IMR-90 (cell line): Measurements from ENCODE around the gene ULBP2. TPM values are rescaled to one million over a fixed set of nuclear protein-coding genes. Genes with fewer than 3 reads are reported as not detected.
"Not testable (repeated sequence)": the region's sequence is repeated elsewhere in the genome, so short reads cannot be mapped to it uniquely, and the experiment has no call there.

Experiments used
- ATAC-seq: fragments of 200-7000 bp; cut with Tn5 transposase; 2 replicates; pipeline ENCODE4 v1.9.1; 2020; ENCODE audit warnings: low read depth, mild to moderate bottlenecking, moderate library complexity
- BruUV-seq: library from RNA; stranded (reverse); fragments of 400-500 nt; replicated peaks from 2 replicates; lab custom pipeline; 2021; lab: Mats Ljungman, UMichigan
- CTCF ChIA-PET: fragments of 300-600 bp; formaldehyde crosslinking; extraction: SDS; loops from one replicate; lab custom pipeline; 2021; ENCODE audit warnings: antibody characterized with exemption; lab: Yijun Ruan, JAX
- POLR2A ChIA-PET: fragments of 300-600 bp; sonication (Branson Sonifier 250); formaldehyde crosslinking; loops from one replicate; lab custom pipeline; 2022; ENCODE audit warnings: antibody characterized with exemption; ENCODE audit not compliant: unreplicated experiment; lab: Charles Lee
- DNase-seq: peaks from one replicate; pipeline ENCODE4 v3.0.0; 2013
- H2AFZ ChIP-seq: replicated peaks from 2 replicates; pipeline ENCODE3; 2013; ENCODE audit warnings: low read length, mild to moderate bottlenecking; ENCODE audit not compliant: poor library complexity
- H2AK5ac ChIP-seq: 2 replicates; pipeline ENCODE4 v1.6.1; 2013; ENCODE audit warnings: low read depth, low read length, inconsistent platforms
- H2AK9ac ChIP-seq: replicated peaks from 2 replicates; pipeline ENCODE3; 2013; ENCODE audit warnings: mild to moderate bottlenecking, low read depth, low read length, moderate library complexity; ENCODE audit not compliant: poor library complexity
- H2BK120ac ChIP-seq: 2 replicates; pipeline ENCODE4 v1.6.1; 2013; ENCODE audit warnings: low read depth, low read length, inconsistent platforms
- H2BK15ac ChIP-seq: 3 replicates; pipeline ENCODE4 v1.6.1; 2013; ENCODE audit warnings: low read depth, low read length, inconsistent platforms
- H2BK20ac ChIP-seq: 2 replicates; pipeline ENCODE4 v1.6.1; 2013; ENCODE audit warnings: low read depth, mild to moderate bottlenecking, inconsistent platforms, low read length, moderate library complexity
- H2BK5ac ChIP-seq: 2 replicates; pipeline ENCODE4 v1.6.1; 2013; ENCODE audit warnings: mild to moderate bottlenecking, low read depth, low read length, inconsistent platforms; ENCODE audit not compliant: poor library complexity, severe bottlenecking
- H3K14ac ChIP-seq: replicated peaks from 2 replicates; pipeline ENCODE4 v1.6.1; 2013; ENCODE audit warnings: low read depth, low read length, inconsistent platforms
- H3K18ac ChIP-seq: 2 replicates; pipeline ENCODE4 v1.6.1; 2013; ENCODE audit warnings: low read depth, low read length, control low read depth
- H3K23ac ChIP-seq: 2 replicates; pipeline ENCODE4 v1.6.1; 2013; ENCODE audit warnings: low read depth, low read length, inconsistent platforms
- H3K27ac ChIP-seq: 2 replicates; pipeline ENCODE4 v1.5.1; 2013; ENCODE audit warnings: mild to moderate bottlenecking, control low read depth, low read length; ENCODE audit not compliant: insufficient read depth
- H3K27me3 ChIP-seq: 2 replicates; pipeline ENCODE4 v1.6.1; 2013; ENCODE audit warnings: low read length; ENCODE audit not compliant: control insufficient read depth, insufficient read depth
- H3K36me3 ChIP-seq: 2 replicates; pipeline ENCODE4 v1.6.1; 2013; ENCODE audit warnings: low read length, mixed read lengths; ENCODE audit not compliant: control insufficient read depth, insufficient read depth
- H3K4ac ChIP-seq: 2 replicates; pipeline ENCODE4 v1.6.1; 2013; ENCODE audit warnings: low read depth, low read length, inconsistent platforms
- H3K4me1 ChIP-seq: 2 replicates; pipeline ENCODE4 v1.6.1; 2013; ENCODE audit warnings: low read length, mixed read lengths; ENCODE audit not compliant: control insufficient read depth, insufficient read depth
- H3K4me2 ChIP-seq: 2 replicates; pipeline ENCODE4 v1.6.1; 2013; ENCODE audit warnings: low read depth, mild to moderate bottlenecking, control low read depth, low read length, moderate library complexity
- H3K4me3 ChIP-seq: 2 replicates; pipeline ENCODE4 v1.5.1; 2013; ENCODE audit warnings: low read depth, mild to moderate bottlenecking, control low read depth, low read length, moderate library complexity; ENCODE audit not compliant: insufficient read depth
- H3K56ac ChIP-seq: 2 replicates; pipeline ENCODE4 v1.6.1; 2013; ENCODE audit warnings: low read length, inconsistent platforms; ENCODE audit not compliant: insufficient read depth; ENCODE audit errors: extremely low read depth
- H3K79me1 ChIP-seq, 2 experiments: 2 replicates each; pipeline ENCODE4 v1.6.1; 2013; ENCODE audit warnings: low read length in 2 of 2, inconsistent platforms in 1 of 2, low read depth in 1 of 2
- H3K9ac ChIP-seq: 2 replicates; pipeline ENCODE4 v1.6.1; 2013; ENCODE audit warnings: low read depth, low read length, control low read depth
- H3K9me1 ChIP-seq: 2 replicates; pipeline ENCODE4 v1.6.1; 2013; ENCODE audit warnings: low read length, inconsistent platforms; ENCODE audit not compliant: insufficient read depth
- H3K9me3 ChIP-seq: 2 replicates; pipeline ENCODE4 v1.6.1; 2013; ENCODE audit warnings: low read length; ENCODE audit not compliant: control insufficient read depth, insufficient read depth
- H4K20me1 ChIP-seq: 2 replicates; pipeline ENCODE4 v1.6.1; 2013; ENCODE audit warnings: low read length, inconsistent platforms; ENCODE audit not compliant: insufficient read depth
- H4K5ac ChIP-seq: 2 replicates; pipeline ENCODE4 v1.6.1; 2013; ENCODE audit warnings: mild to moderate bottlenecking, low read depth, low read length, control low read depth
- H4K8ac ChIP-seq, 2 experiments: 2 replicates each; pipeline ENCODE4 v1.6.1; 2013; ENCODE audit warnings: low read depth in 2 of 2, low read length in 2 of 2, control low read depth in 1 of 2, inconsistent platforms in 1 of 2
- H4K91ac ChIP-seq: 2 replicates; pipeline ENCODE4 v1.6.1; 2013; ENCODE audit warnings: low read depth, low read length, inconsistent platforms; ENCODE audit not compliant: insufficient read depth
- WGBS, 2 experiments: methylation state at CpG; one replicate each; pipeline versions ENCODE4 v1.1.5 to v1.1.7; 2013; ENCODE audit warnings: missing lambda C conversion rate in 2 of 2; ENCODE audit not compliant: insufficient read length in 1 of 2; ENCODE audit errors: extremely low coverage in 2 of 2; 5-methylcytosine and 5-hydroxymethylcytosine counted together
- dilution Hi-C: fragments of 300-500 bp; cut with HindIII; formaldehyde crosslinking; loops from one replicate; pipeline ENCODE4 v1.14.3; 2018; ENCODE audit warnings: low sequenced_read_pairs; ENCODE audit not compliant: unreplicated experiment
- in situ Hi-C: fragments of 300-500 bp; cut with MboI; formaldehyde crosslinking; loops from 3 replicates; pipeline ENCODE4 v1.14.3; 2019; ENCODE audit warnings: low sequenced_read_pairs, inconsistent platforms, mixed read lengths
- intact Hi-C: fragments of 100-400 bp; cut with micrococcal nuclease; formaldehyde crosslinking; loops from 2 replicates; pipeline ENCODE4 v1.10.0; 2022
- polyA plus RNA-seq, 3 experiments: library from polyadenylated mRNA; depleted of rRNA; stranded (reverse); fragments of >200 nt; gene quantifications; 2 replicates each; pipeline ENCODE4 v1.2.3, GENCODE V29; 2012; ENCODE audit warnings: low replicate concordance in 1 of 3
- total RNA-seq: library from RNA; depleted of rRNA; stranded (reverse); fragments of >200 nt; gene quantifications from 2 replicates; pipeline ENCODE4 v1.2.3, GENCODE V29; 2012

The ULBP2 gene
- total and polyA plus RNA-seq, 2 of the 4 experiments (the other 2 are of a cell fraction) = 7.9 to 16.2 TPM

GRCh38 chr6:149954328-149954983 is 12.6 kb downstream of the ULBP2 start:
- H2BK120ac ChIP-seq, H2AK5ac ChIP-seq, H3K4me1 ChIP-seq, dilution Hi-C loops, DNase-seq, H2BK20ac ChIP-seq, in situ Hi-C loops, H3K23ac ChIP-seq, H2AFZ ChIP-seq, POLR2A ChIA-PET, H3K18ac ChIP-seq, H4K5ac ChIP-seq, H3K4ac ChIP-seq, H4K8ac ChIP-seq, H3K79me1 ChIP-seq, H2AK9ac ChIP-seq, H3K9me3 ChIP-seq, H2BK5ac ChIP-seq, H3K56ac ChIP-seq, H3K9me1 ChIP-seq, H3K4me3 ChIP-seq, BruUV-seq, H4K91ac ChIP-seq, H3K4me2 ChIP-seq, intact Hi-C loops, H3K14ac ChIP-seq, H3K36me3 ChIP-seq, H3K27ac ChIP-seq, CTCF ChIA-PET, H4K20me1 ChIP-seq, H3K9ac ChIP-seq, H2BK15ac ChIP-seq: not testable (repeated sequence)
- peaks cover 60% of the 10 kb centered on the region for H3K27me3 ChIP-seq
- WGBS, 2 experiments = 2% methylated on average over 11 of the region's 53 CpGs; no CpG with 5 or more reads in 1 of the 2 experiments
- ATAC-seq = peak; percentile 30

GRCh38 chr6:149954984-149955653 is 13.3 kb downstream of the ULBP2 start:
- H3K4ac ChIP-seq, intact Hi-C loops, H3K23ac ChIP-seq, H3K79me1 ChIP-seq, H3K9ac ChIP-seq, H3K4me1 ChIP-seq, H3K14ac ChIP-seq, H2BK15ac ChIP-seq, H2AFZ ChIP-seq, H3K36me3 ChIP-seq, CTCF ChIA-PET, H2BK120ac ChIP-seq, H3K4me2 ChIP-seq, ATAC-seq, H3K27ac ChIP-seq, H2BK20ac ChIP-seq, H2BK5ac ChIP-seq, BruUV-seq, H3K9me3 ChIP-seq, H3K9me1 ChIP-seq, H4K20me1 ChIP-seq, H4K91ac ChIP-seq, H3K4me3 ChIP-seq, H4K5ac ChIP-seq, H2AK5ac ChIP-seq, H2AK9ac ChIP-seq, POLR2A ChIA-PET, H3K18ac ChIP-seq, DNase-seq, H4K8ac ChIP-seq, in situ Hi-C loops, H3K56ac ChIP-seq, dilution Hi-C loops: not testable (repeated sequence)
- peaks cover 62% of the 10 kb centered on the region for H3K27me3 ChIP-seq
- WGBS, 2 experiments = 50% methylated on average over 1 of the region's 21 CpGs; no CpG with 5 or more reads in 1 of the 2 experiments
